SH-SY5Y (cell line): Measurements from ENCODE around the gene LRCH4.

Experiments used
- GATA2 ChIP-seq: IDR thresholded peaks from 2 replicates; pipeline ENCODE4 v1.6.1; 2011; ENCODE audit warnings: mild to moderate bottlenecking, low read depth, low read length
- GATA3 ChIP-seq: IDR thresholded peaks from 2 replicates; pipeline ENCODE4 v1.6.1; 2011; ENCODE audit warnings: low read depth, mild to moderate bottlenecking, low read length, moderate library complexity

LRCH4 gene

GRCh38 chr7:100613412-100614175, 27.7 kb upstream of the LRCH4 start:
- TF ChIP-seq GATA3, result no peak
- no peak for TF ChIP-seq GATA2

- TF ChIP-seq GATA3, result no peak
- TF ChIP-seq GATA2, result no peak
Measured at GRCh38 chr7:100612730-100613390, 26.9 kb upstream of the LRCH4 start.

- no peak for TF ChIP-seq GATA3
- TF ChIP-seq GATA2, result no peak; the same call in 1 of the 2 replicates
Measured at GRCh38 chr7:100611983-100612729, 26.2 kb upstream of the LRCH4 start, which contains the start of gene MOSPD3. Gene MOSPD3, plus strand, starts transcription at chr7:100612540. Its CDS starts 252 bp downstream, at chr7:100612792.

GRCh38 chr7:100609958-100610357, 24.0 kb upstream of the LRCH4 start:
- no peak for TF ChIP-seq GATA2

- TF ChIP-seq GATA2 (no peak), GATA3 (no peak)
Measured at GRCh38 chr7:100607111-100607510, 21.2 kb upstream of the LRCH4 start.

- TF ChIP-seq GATA2, result no peak
Measured at GRCh38 chr7:100606313-100606712, 20.4 kb upstream of the LRCH4 start.

- TF ChIP-seq GATA3, result no peak
- TF ChIP-seq GATA2, result no peak
Measured at GRCh38 chr7:100604976-100605911, 19.3 kb upstream of the LRCH4 start.

GRCh38 chr7:100604028-100604975, 18.4 kb upstream of the LRCH4 start:
- TF ChIP-seq GATA3, result no peak
- no peak; the same call in 1 of the 2 replicates for TF ChIP-seq GATA2

GRCh38 chr7:100603726-100604027, 17.7 kb upstream of the LRCH4 start:
- TF ChIP-seq GATA3 (no peak), GATA2 (no peak)

- TF ChIP-seq GATA2 (peak; percentile 41; the same call in 1 of the 2 replicates), GATA3 (no peak)
Measured at GRCh38 chr7:100602889-100603725, 17.2 kb upstream of the LRCH4 start.

- TF ChIP-seq GATA3 (no peak), GATA2 (no peak)
Measured at GRCh38 chr7:100600730-100601038, 14.8 kb upstream of the LRCH4 start.
